ENCODE results near the gene SYNPO2.
"Not testable (repeated sequence)": the region's sequence is repeated elsewhere in the genome, so short reads cannot be mapped to it uniquely, and the experiment has no call there.

SYNPO2 gene

GRCh38 chr4:119005928-119006460, 117.3 kb downstream of the SYNPO2 start:
- TF ChIP-seq JUND (IDR thresholded peaks at IDR 0.05; ENCODE audit: low read depth) = no peak
- in situ Hi-C loops (cut with HindIII; ENCODE audit: low pct_unique_long_range_greater_than_20kb, low sequenced_read_pairs) = no loop called here
- no peak for DNase-seq (ENCODE audit: low read depth in 1 of 2, low spot score in 1 of 2)

GRCh38 chr4:119008761-119009160, 120.1 kb downstream of the SYNPO2 start:
- in situ Hi-C loops (cut with HindIII; ENCODE audit: low pct_unique_long_range_greater_than_20kb, low sequenced_read_pairs) = no loop called here
- no peak for TF ChIP-seq JUND (IDR thresholded peaks at IDR 0.05; ENCODE audit: low read depth)

GRCh38 chr4:119010221-119010620, 121.6 kb downstream of the SYNPO2 start:
- DNase-seq (ENCODE audit: low read depth in 1 of 2, low spot score in 1 of 2); in situ Hi-C loops (cut with HindIII; ENCODE audit: low pct_unique_long_range_greater_than_20kb, low sequenced_read_pairs): not testable (repeated sequence)

More at GRCh38 chr4:119008761-119009160, 120.1 kb downstream of the SYNPO2 start:
- DNase-seq (ENCODE audit: low read depth in 1 of 2, low spot score in 1 of 2) = no peak

- in situ Hi-C loops (cut with HindIII; ENCODE audit: low pct_unique_long_range_greater_than_20kb, low sequenced_read_pairs) = no loop called here
- TF ChIP-seq JUND (IDR thresholded peaks at IDR 0.05; ENCODE audit: low read depth) = no peak
- no peak for DNase-seq (ENCODE audit: low read depth in 1 of 2, low spot score in 1 of 2)
Measured at GRCh38 chr4:119010909-119011606, 122.4 kb downstream of the SYNPO2 start.

- DNase-seq (ENCODE audit: low read depth in 1 of 2, low spot score in 1 of 2) = no peak
- in situ Hi-C loops (cut with HindIII; ENCODE audit: low pct_unique_long_range_greater_than_20kb, low sequenced_read_pairs) = no loop called here
- TF ChIP-seq JUND (IDR thresholded peaks at IDR 0.05; ENCODE audit: low read depth) = no peak
Measured at GRCh38 chr4:119011607-119011988, 122.9 kb downstream of the SYNPO2 start.

GRCh38 chr4:119014658-119015057, 126.0 kb downstream of the SYNPO2 start:
- no peak for TF ChIP-seq JUND (IDR thresholded peaks at IDR 0.05; ENCODE audit: low read depth)
- no peak for DNase-seq (ENCODE audit: low read depth in 1 of 2, low spot score in 1 of 2)
- in situ Hi-C loops (cut with HindIII; ENCODE audit: low pct_unique_long_range_greater_than_20kb, low sequenced_read_pairs) = no loop called here

- in situ Hi-C loops (cut with HindIII; ENCODE audit: low pct_unique_long_range_greater_than_20kb, low sequenced_read_pairs) = no loop called here
- no peak for DNase-seq (ENCODE audit: low read depth in 1 of 2, low spot score in 1 of 2)
- no peak for TF ChIP-seq JUND (IDR thresholded peaks at IDR 0.05; ENCODE audit: low read depth)
Measured at GRCh38 chr4:119016636-119017035, 128.0 kb downstream of the SYNPO2 start.

- in situ Hi-C loops (cut with HindIII; ENCODE audit: low pct_unique_long_range_greater_than_20kb, low sequenced_read_pairs) = no loop called here
- no peak for DNase-seq (ENCODE audit: low read depth in 1 of 2, low spot score in 1 of 2)
- TF ChIP-seq JUND (IDR thresholded peaks at IDR 0.05; ENCODE audit: low read depth) = no peak
Measured at GRCh38 chr4:119017636-119018035, 129.0 kb downstream of the SYNPO2 start.

GRCh38 chr4:119020158-119020557, 131.5 kb downstream of the SYNPO2 start:
- TF ChIP-seq JUND (IDR thresholded peaks at IDR 0.05; ENCODE audit: low read depth) = no peak
- in situ Hi-C loops (cut with HindIII; ENCODE audit: low pct_unique_long_range_greater_than_20kb, low sequenced_read_pairs) = no loop called here
- no peak for DNase-seq (ENCODE audit: low read depth in 1 of 2, low spot score in 1 of 2)

GRCh38 chr4:119022520-119022919, 133.9 kb downstream of the SYNPO2 start:
- in situ Hi-C loops (cut with HindIII; ENCODE audit: low pct_unique_long_range_greater_than_20kb, low sequenced_read_pairs) = not testable (repeated sequence)

GRCh38 chr4:119024102-119024501, 135.4 kb downstream of the SYNPO2 start:
- TF ChIP-seq JUND (IDR thresholded peaks at IDR 0.05; ENCODE audit: low read depth) = no peak
- DNase-seq (ENCODE audit: low read depth in 1 of 2, low spot score in 1 of 2) = no peak
- in situ Hi-C loops (cut with HindIII; ENCODE audit: low pct_unique_long_range_greater_than_20kb, low sequenced_read_pairs) = no loop called here

More at GRCh38 chr4:119022520-119022919, 133.9 kb downstream of the SYNPO2 start:
- not testable (repeated sequence) for DNase-seq (ENCODE audit: low read depth in 1 of 2, low spot score in 1 of 2)

GRCh38 chr4:119025420-119025819, 136.8 kb downstream of the SYNPO2 start:
- DNase-seq (ENCODE audit: low read depth in 1 of 2, low spot score in 1 of 2) = peak in 1 of 2 experiments; percentile 16
- TF ChIP-seq JUND (IDR thresholded peaks at IDR 0.05; ENCODE audit: low read depth) = no peak
- in situ Hi-C loops (cut with HindIII; ENCODE audit: low pct_unique_long_range_greater_than_20kb, low sequenced_read_pairs) = no loop called here

- no peak for TF ChIP-seq JUND (IDR thresholded peaks at IDR 0.05; ENCODE audit: low read depth)
- DNase-seq (ENCODE audit: low read depth in 1 of 2, low spot score in 1 of 2) = no peak
- in situ Hi-C loops (cut with HindIII; ENCODE audit: low pct_unique_long_range_greater_than_20kb, low sequenced_read_pairs) = no loop called here
Measured at GRCh38 chr4:119025916-119026661, 137.4 kb downstream of the SYNPO2 start.
